ENCODE results near the gene APOC4. TPM values are rescaled to one million over a fixed set of nuclear protein-coding genes. Genes with fewer than 3 reads are reported as not detected.

Gene APOC4
- total and polyA plus RNA-seq, 12 donors: 0.67 to 4.5 (median 1.3) TPM; not detected in 5

- intact Hi-C loops (cut with DNase I): loop anchor here in 1 of 2 donors (5.0 kb wide), 1 partner anchor 52 kb away; no protein-coding TSS in a partner anchor
- peaks cover 27 to 62% of the 10 kb centered on the region in 2 donors for H3K4me1 ChIP-seq (replicated peaks in 1 of 2)
Measured at GRCh38 chr19:44954278-44954648, 12.2 kb downstream of the APOC4 start.

GRCh38 chr19:44954649-44955504, 12.8 kb downstream of the APOC4 start, which contains the start of gene CLPTM1:
Gene CLPTM1, plus strand, starts transcription at chr19:44955380. Its CDS starts 16 bp downstream, at chr19:44955396.
- Histone ChIP-seq H3K9me3 (replicated peaks in 1 of 3) (no peaks in the 10 kb centered on the region), H3K4me1 (replicated peaks in 1 of 2) (peaks cover 27 to 68% of the 10 kb centered on the region in 2 donors), H3K36me3 (replicated peaks in 1 of 2) (no peaks in the 10 kb centered on the region), H3K4me3 (peak within 1 kb of the TSS; percentile 75 to 96 (median 86)), H3K27ac (peak within 1 kb of the TSS; percentile 76 to 94 (median 86)), H3K27me3 (no peaks in the 10 kb centered on the region)
- WGBS, 4 donors: 0 to 1% (median 0%) methylated on average over 32 to 65 of the region's 65 CpGs
- peak; percentile 97 to 98 (median 98) for DNase-seq
- intact Hi-C loops (cut with DNase I): loop anchor here in 1 of 2 donors (5.0 kb wide), 1 partner anchor 53 kb away; no protein-coding TSS in a partner anchor
- TF ChIP-seq POLR2A (IDR thresholded peaks at IDR 0.05): peak; percentile 16 to 69
- TF ChIP-seq, protein P1, sequence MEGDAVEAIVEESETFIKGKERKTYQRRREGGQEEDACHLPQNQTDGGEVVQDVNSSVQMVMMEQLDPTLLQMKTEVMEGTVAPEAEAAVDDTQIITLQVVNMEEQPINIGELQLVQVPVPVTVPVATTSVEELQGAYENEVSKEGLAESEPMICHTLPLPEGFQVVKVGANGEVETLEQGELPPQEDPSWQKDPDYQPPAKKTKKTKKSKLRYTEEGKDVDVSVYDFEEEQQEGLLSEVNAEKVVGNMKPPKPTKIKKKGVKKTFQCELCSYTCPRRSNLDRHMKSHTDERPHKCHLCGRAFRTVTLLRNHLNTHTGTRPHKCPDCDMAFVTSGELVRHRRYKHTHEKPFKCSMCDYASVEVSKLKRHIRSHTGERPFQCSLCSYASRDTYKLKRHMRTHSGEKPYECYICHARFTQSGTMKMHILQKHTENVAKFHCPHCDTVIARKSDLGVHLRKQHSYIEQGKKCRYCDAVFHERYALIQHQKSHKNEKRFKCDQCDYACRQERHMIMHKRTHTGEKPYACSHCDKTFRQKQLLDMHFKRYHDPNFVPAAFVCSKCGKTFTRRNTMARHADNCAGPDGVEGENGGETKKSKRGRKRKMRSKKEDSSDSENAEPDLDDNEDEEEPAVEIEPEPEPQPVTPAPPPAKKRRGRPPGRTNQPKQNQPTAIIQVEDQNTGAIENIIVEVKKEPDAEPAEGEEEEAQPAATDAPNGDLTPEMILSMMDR (IDR thresholded peaks at IDR 0.05): peak in 3 of 6 experiments; percentile 27 to 33 (median 30)

More at GRCh38 chr19:44954278-44954648, 12.2 kb downstream of the APOC4 start:
- Histone ChIP-seq H3K27ac (peak overlapping the region; percentile 76 to 94 (median 86)), H3K27me3 (no peaks in the 10 kb centered on the region), H3K36me3 (replicated peaks in 1 of 2) (no peaks in the 10 kb centered on the region), H3K9me3 (replicated peaks in 1 of 3) (no peaks in the 10 kb centered on the region), H3K4me3 (peak overlapping the region; percentile 34 to 96 (median 80))
- 27 to 39% (median 33%) methylated on average over 12 to 13 of the region's 13 CpGs for WGBS, 4 donors
- no peak for DNase-seq
- TF ChIP-seq POLR2A (IDR thresholded peaks at IDR 0.05): no peak
- TF ChIP-seq, protein P1 (IDR thresholded peaks at IDR 0.05): no peak

GRCh38 chr19:44955505-44956439, 13.7 kb downstream of the APOC4 start:
- intact Hi-C loops (cut with DNase I): no loop called here
- H3K27ac ChIP-seq: peak overlapping the region in 4 of 5 donors; percentile 76 to 94 (median 89)

More at GRCh38 chr19:44955505-44956439, 13.7 kb downstream of the APOC4 start:
- Histone ChIP-seq H3K27me3 (no peaks in the 10 kb centered on the region), H3K9me3 (replicated peaks in 1 of 3) (no peaks in the 10 kb centered on the region), H3K4me3 (peak overlapping the region; percentile 75 to 88 (median 82)), H3K36me3 (replicated peaks in 1 of 2) (peaks cover 0 to 3% of the 10 kb centered on the region in 2 donors), H3K4me1 (replicated peaks in 1 of 2) (peaks cover 25 to 70% of the 10 kb centered on the region in 2 donors)
- 3 to 9% (median 5%) methylated on average over 19 to 40 of the region's 40 CpGs for WGBS, 4 donors
- DNase-seq: peak in 3 of 7 donors; percentile 27 to 46 (median 36)
- peak in 1 of 2 donors; percentile 23 for TF ChIP-seq POLR2A (IDR thresholded peaks at IDR 0.05)
- TF ChIP-seq, protein P1 (IDR thresholded peaks at IDR 0.05): no peak
